B cell (primary cell): ENCODE data around the gene WIPF1. TPM values are rescaled to one million over a fixed set of nuclear protein-coding genes. Genes with fewer than 3 reads are reported as not detected.

ENCODE experiments used
- ATAC-seq: fragments of 200-7000 bp; cut with Tn5 transposase; one replicate; pipeline ENCODE4 v1.10.0; 2021; ENCODE audit warnings: low read depth, mild to moderate bottlenecking, moderate number of reproducible peaks, moderate library complexity
- CTCF ChIA-PET: fragments of 350-600 bp; sonication (Branson Sonifier 250); formaldehyde crosslinking; loops from one replicate; lab custom pipeline; 2021; ENCODE audit warnings: antibody characterized with exemption, inconsistent platforms; lab: Charles Lee
- POLR2A ChIA-PET: fragments of 350-600 bp; sonication (Branson Sonifier 250); formaldehyde crosslinking; loops from one replicate; lab custom pipeline; 2021; ENCODE audit warnings: antibody characterized with exemption; lab: Charles Lee
- DNase-seq: peaks from one replicate; pipeline ENCODE4 v3.0.0; 2013
- H2AFZ ChIP-seq: 2 replicates; pipeline ENCODE4 v1.6.1; 2012; ENCODE audit warnings: mild to moderate bottlenecking, low read depth, low read length; ENCODE audit not compliant: insufficient read depth, poor library complexity, severe bottlenecking
- H3K27ac ChIP-seq, 2 donors: 1 replicate in 1 of 2; 2 replicates in 1 of 2; pipeline ENCODE4 v1.5.1; 2012 to 2013; ENCODE audit warnings: low read length in 2 of 2, mild to moderate bottlenecking in 2 of 2, moderate library complexity in 1 of 2
- H3K27me3 ChIP-seq, 4 experiments: fragments of 200-600 bp in 1 of 4; sonication (generic) in 1 of 4; replicated peaks in 1 of 4; 1 replicate in 2 of 4; 2 replicates in 2 of 4; pipeline versions ENCODE4 v1.6.1 to v1.7.0; 2013 to 2016; ENCODE audit warnings: low read length in 3 of 4, mild to moderate bottlenecking in 2 of 4, mixed read lengths in 1 of 4, moderate library complexity in 1 of 4; ENCODE audit not compliant: insufficient read depth in 4 of 4, control insufficient read depth in 3 of 4; ENCODE audit errors: control extremely low read depth in 1 of 4
- H3K36me3 ChIP-seq, 2 experiments: replicated peaks in 1 of 2; 1 replicate in 1 of 2; 2 replicates in 1 of 2; pipeline versions ENCODE4 v1.6.1 to v1.7.1; 2013; ENCODE audit warnings: low read length in 1 of 2; ENCODE audit not compliant: insufficient read depth in 2 of 2, control insufficient read depth in 1 of 2; ENCODE audit errors: control extremely low read depth in 1 of 2, extremely low read depth in 1 of 2
- H3K4me1 ChIP-seq, 2 donors: fragments of 200-600 bp in 1 of 2; sonication (generic) in 1 of 2; 1 replicate in 1 of 2; 2 replicates in 1 of 2; pipeline versions ENCODE4 v1.5.1 to v1.6.1; 2013 to 2017; ENCODE audit warnings: low read length in 2 of 2; ENCODE audit not compliant: control insufficient read depth in 2 of 2, insufficient read depth in 2 of 2
- H3K4me2 ChIP-seq: replicated peaks from 2 replicates; pipeline ENCODE3; 2012; ENCODE audit warnings: mild to moderate bottlenecking, low read depth, low read length; ENCODE audit not compliant: poor library complexity, severe bottlenecking
- H3K4me3 ChIP-seq, 5 experiments: fragments of 200-600 bp in 1 of 5; sonication (generic) in 1 of 5; 1 replicate in 3 of 5; 2 replicates in 2 of 5; pipeline versions ENCODE4 v1.5.1 to v1.7.0; 2011 to 2016; ENCODE audit warnings: low read length in 4 of 5, mild to moderate bottlenecking in 4 of 5, low read depth in 2 of 5, control low read depth in 1 of 5, moderate library complexity in 1 of 5; ENCODE audit not compliant: insufficient read depth in 1 of 5; ENCODE audit errors: control extremely low read depth in 1 of 5, extremely low read depth in 1 of 5
- H3K79me2 ChIP-seq: fragments of 200-600 bp; sonication (generic); one replicate; pipeline ENCODE4 v1.6.0; 2016; ENCODE audit warnings: low read length; ENCODE audit not compliant: control insufficient read depth, insufficient read depth
- H3K9ac ChIP-seq: fragments of 200-600 bp; sonication (generic); 2 replicates; pipeline ENCODE4 v1.6.1; 2017; ENCODE audit warnings: mild to moderate bottlenecking, low read length, moderate library complexity
- H3K9me3 ChIP-seq, 3 donors: one replicate each; pipeline versions ENCODE4 v1.6.1 to v1.7.1; 2013; ENCODE audit warnings: low read length in 2 of 3; ENCODE audit not compliant: control insufficient read depth in 2 of 3, insufficient read depth in 1 of 3; ENCODE audit errors: control extremely low read depth in 1 of 3
- H4K20me1 ChIP-seq: 2 replicates; pipeline ENCODE4 v1.6.0; 2012; ENCODE audit warnings: mild to moderate bottlenecking, low read length; ENCODE audit not compliant: insufficient read depth, control insufficient read depth, poor library complexity, severe bottlenecking
- H3K27ac Mint-ChIP-seq: one replicate; pipeline ENCODE4 v1.8.0; 2021; ENCODE audit warnings: mixed read lengths
- H3K27me3 Mint-ChIP-seq: one replicate; pipeline ENCODE4 v1.8.0; 2021; ENCODE audit warnings: mixed read lengths
- H3K4me1 Mint-ChIP-seq: one replicate; pipeline ENCODE4 v1.8.0; 2021; ENCODE audit warnings: mixed read lengths
- H3K4me3 Mint-ChIP-seq: one replicate; pipeline ENCODE4 v1.8.0; 2021; ENCODE audit warnings: mixed read lengths
- H3K9me3 Mint-ChIP-seq: one replicate; pipeline ENCODE4 v1.8.0; 2022; ENCODE audit warnings: mixed read lengths; ENCODE audit not compliant: insufficient read depth
- CTCF ChIP-seq: fragments of 200-600 bp; IDR thresholded peaks from one replicate; pipeline ENCODE4 v1.8.0; 2022; ENCODE audit warnings: antibody characterized with exemption, mild to moderate bottlenecking
- EZH2 ChIP-seq: IDR thresholded peaks from 2 replicates; pipeline ENCODE4 v1.6.1; 2012; ENCODE audit warnings: borderline replicate concordance, low read depth, mild to moderate bottlenecking, moderate library complexity, low read length; ENCODE audit not compliant: insufficient read depth, poor library complexity, severe bottlenecking
- WGBS: methylation state at CpG from one replicate; pipeline ENCODE4 v1.1.5; 2013; ENCODE audit warnings: missing lambda C conversion rate; ENCODE audit not compliant: insufficient coverage; 5-methylcytosine and 5-hydroxymethylcytosine counted together
- intact Hi-C: fragments of 100-400 bp; cut with micrococcal nuclease; formaldehyde crosslinking; loops from one replicate; pipeline ENCODE4 v1.10.0; 2022
- polyA plus RNA-seq: library from polyadenylated mRNA; depleted of rRNA; stranded (reverse); fragments of >200 nt; gene quantifications from 2 replicates; pipeline ENCODE4 v1.2.3, GENCODE V29; 2012
- total RNA-seq, 2 donors: library from RNA; stranded (reverse); fragments of 120-200 nt in 1 of 2; gene quantifications; 1 replicate in 1 of 2; 2 replicates in 1 of 2; pipeline versions ENCODE4 v1.2.3 to v1.2.4, GENCODE V29; 2013 to 2022

WIPF1 gene
- total and polyA plus RNA-seq, 2 donors (not counting 1 experiment from before 2014, with no cell fraction given): 137 to 390 TPM

GRCh38 chr2:174615871-174616436 is 18.4 kb upstream of the WIPF1 start:
- H3K4me1 Mint-ChIP-seq: peaks cover 83% of the 10 kb centered on the region
- H3K27ac Mint-ChIP-seq: peak overlapping the region; percentile 87
- H4K20me1 ChIP-seq: peaks cover 15% of the 10 kb centered on the region
- H2AFZ ChIP-seq: no peak overlapping the region
- CTCF ChIA-PET: interaction anchor here (0.7 to 3.1 kb wide), 11 partner anchors 9 to 153 kb away, joined by 3 to 12 read pairs (median 5); partner anchors contain the start of gene WIPF1
- H3K4me3 ChIP-seq: peak overlapping the region in 2 of 5 experiments; percentile 3 to 31
- H3K36me3 ChIP-seq: peaks cover 3 to 40% of the 10 kb centered on the region in 2 experiments
- POLR2A ChIA-PET: no interaction called here
- H3K4me3 Mint-ChIP-seq: peak overlapping the region; percentile 81
- peak overlapping the region; percentile 51 for H3K4me2 ChIP-seq
- H3K9me3 ChIP-seq: no peaks in the 10 kb centered on the region
- H3K27me3 ChIP-seq: no peaks in the 10 kb centered on the region
- DNase-seq (no peak), ATAC-seq (no peak)
- peak overlapping the region; percentile 32 for H3K9ac ChIP-seq
- no CpG with 5 or more reads among the region's 4 CpGs for WGBS
- peak overlapping the region; percentile 47 to 73 for H3K27ac ChIP-seq
- no peak for TF ChIP-seq EZH2
- TF ChIP-seq CTCF: no peak
- H3K4me1 ChIP-seq: peaks cover 68 to 77% of the 10 kb centered on the region in 2 donors
- peaks cover 97% of the 10 kb centered on the region for H3K79me2 ChIP-seq
- H3K27me3 Mint-ChIP-seq: no peaks in the 10 kb centered on the region
- intact Hi-C loops: no loop called here
- H3K9me3 Mint-ChIP-seq: no peaks in the 10 kb centered on the region

GRCh38 chr2:174614261-174614660 is 16.7 kb upstream of the WIPF1 start:
- ChIA-PET POLR2A (no interaction called here), CTCF (interaction anchor here (1.9 to 24.3 kb wide), 6 partner anchors 9 to 69 kb away, joined by 7 to 384 read pairs (median 11); partner anchors contain the start of gene WIPF1)
- ATAC-seq (no peak), DNase-seq (no peak)
- no peak overlapping the region for H3K4me3 Mint-ChIP-seq
- Histone ChIP-seq H3K36me3 (peaks cover 3 to 32% of the 10 kb centered on the region in 2 experiments), H3K4me1 (peaks cover 80 to 90% of the 10 kb centered on the region in 2 donors), H3K9ac (no peak overlapping the region), H3K27ac (peak overlapping the region in 1 of 2 donors; percentile 94), H3K9me3 (no peaks in the 10 kb centered on the region), H3K4me2 (peak overlapping the region; percentile 18), H3K27me3 (no peaks in the 10 kb centered on the region), H4K20me1 (no peaks in the 10 kb centered on the region), H3K4me3 (no peak overlapping the region), H3K79me2 (peaks cover 97% of the 10 kb centered on the region), H2AFZ (no peak overlapping the region)
- 79% methylated on average over 2 of the region's 4 CpGs for WGBS
- peaks cover 90% of the 10 kb centered on the region for H3K4me1 Mint-ChIP-seq
- intact Hi-C loops: no loop called here
- no peaks in the 10 kb centered on the region for H3K27me3 Mint-ChIP-seq
- H3K9me3 Mint-ChIP-seq: no peaks in the 10 kb centered on the region
- H3K27ac Mint-ChIP-seq: peak overlapping the region; percentile 12
- no peak for TF ChIP-seq CTCF
